Breast epithelium (tissue), 3 donors: ENCODE results near the gene CSNK2A1.

Source experiments
- CTCF ChIP-seq, 3 donors: fragments of 450-650 bp; IDR thresholded peaks; one replicate each; pipeline ENCODE4 v1.5.1; 2016 to 2017; ENCODE audit warnings: antibody characterized with exemption in 3 of 3, mild to moderate bottlenecking in 3 of 3, moderate library complexity in 3 of 3
- POLR2A ChIP-seq: fragments of 450-650 bp; IDR thresholded peaks from one replicate; pipeline ENCODE4 v1.6.1; 2016; ENCODE audit warnings: antibody characterized with exemption, mild to moderate bottlenecking, moderate library complexity
- POLR2AphosphoS5 ChIP-seq, 3 donors: sonication (generic); formaldehyde crosslinking; IDR thresholded peaks; one replicate each; pipeline ENCODE4 v1.6.1; 2017; ENCODE audit warnings: antibody characterized with exemption in 3 of 3

- TF ChIP-seq CTCF (IDR thresholded peaks at IDR 0.05), result no peak
- TF ChIP-seq POLR2A, result no peak
- TF ChIP-seq POLR2AphosphoS5 (IDR thresholded peaks at IDR 0.05), result no peak
Measured at GRCh38 chr20:532530-532929, 11.1 kb downstream of the CSNK2A1 start.
